VCaP (cell line): ENCODE results near the gene ELAVL2.

Experiments
- H3K27ac ChIP-seq: fragments of 450-650 bp; 2 replicates; pipeline ENCODE4 v1.5.1; 2017
- TF ChIP-seq, protein P1 (sequence below): fragments of 450-650 bp; conservative IDR thresholded peaks from 2 replicates; pipeline ENCODE4 v1.5.1; 2017; ENCODE audit warnings: mild to moderate bottlenecking, moderate library complexity

The ELAVL2 gene

DNA sequence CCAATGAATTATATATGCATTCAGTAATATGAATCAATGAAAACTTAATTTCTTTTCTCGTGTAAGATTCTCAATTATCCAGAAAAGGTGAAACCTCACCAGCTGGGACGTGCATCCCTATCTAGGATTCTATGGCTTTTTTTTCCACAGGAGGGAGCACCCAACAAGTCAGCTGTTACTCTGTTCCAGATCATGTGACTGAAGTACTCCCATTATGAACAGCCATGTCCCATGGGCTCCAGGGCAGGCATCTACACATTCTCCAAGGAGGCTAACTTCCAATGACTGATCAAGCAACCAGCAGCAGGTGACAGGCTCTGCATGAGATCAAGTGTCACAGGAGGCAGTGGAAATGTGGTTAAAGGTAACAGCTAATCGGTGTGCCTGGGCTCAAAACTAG is 118.8 kb downstream of the ELAVL2 start:
- TF ChIP-seq, protein P1, sequence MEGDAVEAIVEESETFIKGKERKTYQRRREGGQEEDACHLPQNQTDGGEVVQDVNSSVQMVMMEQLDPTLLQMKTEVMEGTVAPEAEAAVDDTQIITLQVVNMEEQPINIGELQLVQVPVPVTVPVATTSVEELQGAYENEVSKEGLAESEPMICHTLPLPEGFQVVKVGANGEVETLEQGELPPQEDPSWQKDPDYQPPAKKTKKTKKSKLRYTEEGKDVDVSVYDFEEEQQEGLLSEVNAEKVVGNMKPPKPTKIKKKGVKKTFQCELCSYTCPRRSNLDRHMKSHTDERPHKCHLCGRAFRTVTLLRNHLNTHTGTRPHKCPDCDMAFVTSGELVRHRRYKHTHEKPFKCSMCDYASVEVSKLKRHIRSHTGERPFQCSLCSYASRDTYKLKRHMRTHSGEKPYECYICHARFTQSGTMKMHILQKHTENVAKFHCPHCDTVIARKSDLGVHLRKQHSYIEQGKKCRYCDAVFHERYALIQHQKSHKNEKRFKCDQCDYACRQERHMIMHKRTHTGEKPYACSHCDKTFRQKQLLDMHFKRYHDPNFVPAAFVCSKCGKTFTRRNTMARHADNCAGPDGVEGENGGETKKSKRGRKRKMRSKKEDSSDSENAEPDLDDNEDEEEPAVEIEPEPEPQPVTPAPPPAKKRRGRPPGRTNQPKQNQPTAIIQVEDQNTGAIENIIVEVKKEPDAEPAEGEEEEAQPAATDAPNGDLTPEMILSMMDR = no peak
- no peak overlapping the region for H3K27ac ChIP-seq

DNA sequence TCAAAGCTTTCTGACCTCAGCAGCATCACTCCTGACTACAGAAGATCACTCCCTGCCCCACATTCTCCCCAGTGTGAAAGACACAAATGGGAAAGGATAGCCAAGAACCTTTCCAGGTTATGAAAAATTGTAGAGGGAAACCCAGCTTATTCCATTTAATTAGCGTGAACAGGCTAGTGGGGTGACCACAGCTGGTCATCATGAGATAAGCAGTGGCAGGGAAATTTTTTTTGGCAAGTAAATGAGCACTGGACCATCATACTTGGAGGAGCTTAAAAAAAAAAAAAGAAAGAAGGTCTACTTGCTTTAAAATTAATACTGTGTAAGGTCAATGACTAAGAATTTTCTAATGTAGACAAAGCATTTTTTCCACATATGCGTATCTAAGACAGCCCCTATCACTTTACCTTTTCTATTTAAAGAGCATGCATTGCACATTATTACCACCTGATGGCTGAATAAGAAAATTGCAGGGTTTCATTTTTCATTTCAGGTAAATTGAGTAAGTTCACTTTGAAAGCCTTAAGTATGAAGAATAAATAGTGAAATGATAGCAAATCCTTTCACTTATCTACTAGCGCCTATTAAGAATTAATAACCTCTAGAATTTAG is 123.6 kb downstream of the ELAVL2 start:
- TF ChIP-seq, protein P1 = peak; percentile 66
- no peak overlapping the region; the same call in 1 of the 2 replicates for H3K27ac ChIP-seq

DNA sequence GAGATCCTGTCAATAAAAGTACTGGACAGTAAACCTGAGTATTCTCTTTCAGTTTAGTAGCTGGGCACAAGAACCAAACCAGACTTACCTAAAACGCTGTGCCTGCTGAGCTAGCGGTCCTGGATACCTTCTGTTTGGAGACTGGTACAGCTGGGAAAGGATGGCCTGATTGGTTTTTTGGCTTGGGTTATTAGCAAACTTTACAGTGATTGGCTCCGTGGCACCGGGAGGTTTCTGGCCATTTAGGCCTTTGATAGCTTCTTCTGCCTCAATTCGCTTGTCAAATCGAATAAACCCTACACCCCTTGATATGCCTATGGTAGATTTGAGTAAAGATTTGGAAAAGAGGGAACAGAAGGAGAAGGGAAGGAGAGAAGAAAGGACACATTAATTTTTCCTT is 124.7 kb downstream of the ELAVL2 start:
- TF ChIP-seq, protein P1 = no peak
- peak overlapping the region; percentile 48; the same call in 1 of the 2 replicates for H3K27ac ChIP-seq

DNA sequence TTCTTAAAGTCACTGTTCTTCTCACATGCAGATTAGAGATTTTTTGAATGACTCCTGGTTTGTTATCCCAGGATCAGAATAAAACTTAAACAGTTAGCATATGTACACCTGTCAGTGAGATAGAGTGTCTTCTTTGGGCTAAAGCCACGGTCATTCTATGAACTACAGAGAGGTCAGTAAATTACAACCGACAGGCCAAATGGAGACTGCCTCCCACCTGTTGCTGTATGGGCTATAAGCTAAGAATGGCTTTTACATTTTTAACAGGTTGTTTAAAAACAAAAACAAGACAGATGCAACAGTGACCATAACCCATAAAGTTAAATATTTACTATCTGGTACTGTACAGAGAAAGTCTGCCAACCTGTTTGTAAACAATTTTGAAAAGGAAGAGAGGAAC is 125.7 kb downstream of the ELAVL2 start:
- TF ChIP-seq, protein P1 = no peak
- H3K27ac ChIP-seq = peak overlapping the region; percentile 48; the same call in 1 of the 2 replicates

DNA sequence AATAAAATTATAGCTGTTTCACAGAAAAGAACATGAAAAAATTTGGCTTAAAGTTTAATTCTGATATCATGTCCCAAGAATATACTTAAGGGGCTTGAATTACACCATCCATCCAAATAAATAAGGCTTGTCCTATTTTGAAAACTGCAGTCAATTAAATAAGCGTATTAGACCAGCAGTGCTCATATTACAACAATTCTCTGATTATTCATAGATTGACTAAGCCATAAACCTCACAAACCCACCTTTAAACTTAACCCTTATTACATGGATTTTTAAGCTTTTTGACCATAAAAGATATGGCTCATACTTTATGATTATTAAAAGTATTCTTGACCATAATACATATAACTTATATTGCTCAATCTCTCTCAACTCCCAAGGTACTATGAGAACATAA is 127.9 kb downstream of the ELAVL2 start:
- TF ChIP-seq, protein P1 = no peak
- H3K27ac ChIP-seq = no peak overlapping the region

DNA sequence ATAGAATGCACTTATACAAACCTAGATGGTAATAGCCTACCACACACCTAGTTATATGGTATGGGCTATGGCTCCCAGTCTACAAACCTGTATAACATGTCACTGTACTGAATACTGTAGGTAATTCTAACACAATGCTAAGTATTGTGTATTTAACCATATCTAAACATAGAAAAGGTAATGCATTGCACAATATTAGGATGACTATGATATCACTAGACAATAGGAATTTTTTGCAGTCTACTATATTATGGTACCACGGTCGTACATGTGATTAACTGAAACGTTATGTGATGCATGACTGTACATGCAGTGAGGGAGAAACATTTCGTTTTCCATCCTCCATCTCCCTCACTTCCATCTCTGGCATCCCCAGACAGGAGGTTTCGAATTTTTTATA is 130.5 kb downstream of the ELAVL2 start:
- TF ChIP-seq, protein P1 = no peak
- no peak overlapping the region for H3K27ac ChIP-seq

DNA sequence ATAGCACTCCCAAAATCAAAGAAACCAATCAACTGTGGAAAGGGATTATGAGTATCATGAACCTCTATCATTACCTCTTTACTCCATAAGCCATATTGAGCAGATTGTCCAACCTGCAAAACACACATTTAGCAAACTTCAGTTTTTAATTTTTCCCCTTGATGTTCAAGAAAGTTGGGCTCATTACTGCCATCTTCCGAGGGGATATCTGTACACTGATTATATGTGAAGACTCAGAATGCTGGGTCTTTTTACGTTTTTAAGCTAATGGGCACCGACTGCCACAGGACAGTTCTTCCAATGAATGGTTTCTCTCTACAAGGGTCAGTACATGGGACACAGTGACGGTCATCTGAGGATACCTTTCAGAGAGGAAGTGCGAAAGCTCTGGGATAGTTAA is 132.7 kb downstream of the ELAVL2 start:
- TF ChIP-seq, protein P1 = no peak
- H3K27ac ChIP-seq = no peak overlapping the region
